Central memory CD8-positive, alpha-beta T cell (primary cell): ENCODE data around the gene DBH.

ENCODE experiments used
- ATAC-seq: fragments of 150-1000 bp; cut with Tn5 transposase; replicated peaks from 2 replicates; pipeline ENCODE4 v1.10.0; 2022; ENCODE audit warnings: mild to moderate bottlenecking, moderate FRiP score, moderate number of reproducible peaks; ENCODE audit not compliant: poor library complexity, severe bottlenecking; ENCODE audit errors: extremely low read depth
- DNase-seq, 2 donors: peaks; one replicate each; pipeline ENCODE4 v3.0.0; 2021; ENCODE audit warnings: low spot score in 2 of 2
- H3K27ac Mint-ChIP-seq: one replicate; pipeline ENCODE4 v1.8.0; 2022; ENCODE audit warnings: low read depth, mild to moderate bottlenecking, moderate library complexity, mixed read lengths
- H3K27me3 Mint-ChIP-seq: one replicate; pipeline ENCODE4 v1.8.0; 2022; ENCODE audit warnings: mixed read lengths
- H3K36me3 Mint-ChIP-seq: one replicate; pipeline ENCODE4 v1.8.0; 2022; ENCODE audit warnings: mild to moderate bottlenecking, moderate library complexity, mixed read lengths; ENCODE audit not compliant: insufficient read depth
- H3K4me1 Mint-ChIP-seq: one replicate; pipeline ENCODE4 v1.8.0; 2022; ENCODE audit warnings: mixed read lengths
- H3K4me3 Mint-ChIP-seq: one replicate; pipeline ENCODE4 v1.8.0; 2022; ENCODE audit warnings: mild to moderate bottlenecking, moderate library complexity, mixed read lengths
- H3K9me3 Mint-ChIP-seq: one replicate; pipeline ENCODE4 v1.8.0; 2022; ENCODE audit warnings: mixed read lengths

The DBH gene

DNA sequence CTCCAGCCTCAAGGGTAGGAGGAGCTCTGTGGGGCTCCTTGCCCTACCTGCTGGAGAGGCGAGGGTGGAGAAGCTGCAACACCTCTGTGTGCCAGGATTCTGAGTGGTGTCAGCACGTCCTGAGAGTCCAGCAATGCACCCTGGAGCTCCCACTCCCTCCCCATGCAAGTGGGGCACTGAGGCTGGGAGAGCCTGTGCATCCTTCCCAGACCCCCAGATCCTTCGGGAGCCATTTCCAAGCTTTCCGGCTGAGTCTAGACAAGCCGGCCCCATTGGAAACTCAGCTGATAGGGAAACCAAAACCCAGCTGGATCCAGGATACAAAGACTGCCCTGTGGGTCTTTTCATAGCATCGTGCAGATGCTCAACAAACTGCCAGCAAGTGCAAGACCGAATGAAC lies 28.8 kb upstream of the DBH start:
- H3K4me1 Mint-ChIP-seq = peaks cover 5% of the 10 kb centered on the region
- H3K9me3 Mint-ChIP-seq = no peaks in the 10 kb centered on the region
- DNase-seq = no peak
- peaks cover 83% of the 10 kb centered on the region for H3K27me3 Mint-ChIP-seq
- no peaks in the 10 kb centered on the region for H3K36me3 Mint-ChIP-seq
- no peak for ATAC-seq
- no peak overlapping the region for H3K4me3 Mint-ChIP-seq
- no peak overlapping the region for H3K27ac Mint-ChIP-seq

GRCh38 chr9:133607976-133608375 lies 28.2 kb upstream of the DBH start:
- Mint-ChIP-seq H3K4me3 (no peak overlapping the region), H3K27me3 (peaks cover 86% of the 10 kb centered on the region)

DNA sequence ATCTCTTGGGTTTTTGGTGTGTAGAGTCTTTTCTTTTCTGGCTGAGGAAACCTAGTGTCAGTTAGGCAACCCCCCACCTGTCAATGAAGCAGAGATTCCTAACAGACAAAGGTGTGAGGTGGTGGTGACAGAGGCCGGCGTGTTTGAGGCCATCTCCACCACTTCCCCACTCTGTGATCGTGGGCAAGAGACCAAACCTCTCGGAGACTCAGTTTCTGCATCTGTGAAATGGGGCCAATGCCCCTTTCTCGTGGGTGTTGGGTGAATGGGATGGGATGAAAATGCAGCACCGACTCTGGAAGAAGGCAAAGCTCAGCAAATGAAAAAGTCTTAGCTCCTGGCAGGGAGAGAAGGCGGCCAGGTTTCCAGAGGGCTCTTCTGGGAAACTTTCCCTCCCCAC lies 27.8 kb upstream of the DBH start:
- Mint-ChIP-seq H3K27me3 (peaks cover 88% of the 10 kb centered on the region), H3K4me3 (no peak overlapping the region), H3K27ac (no peak overlapping the region), H3K4me1 (peaks cover 5% of the 10 kb centered on the region), H3K9me3 (no peaks in the 10 kb centered on the region), H3K36me3 (no peaks in the 10 kb centered on the region)
- DNase-seq (no peak), ATAC-seq (no peak)

More at GRCh38 chr9:133607976-133608375, 28.2 kb upstream of the DBH start:
- H3K27ac Mint-ChIP-seq = no peak overlapping the region
- DNase-seq (no peak), ATAC-seq (no peak)
- no peaks in the 10 kb centered on the region for H3K9me3 Mint-ChIP-seq
- peaks cover 5% of the 10 kb centered on the region for H3K4me1 Mint-ChIP-seq
- no peaks in the 10 kb centered on the region for H3K36me3 Mint-ChIP-seq

DNA sequence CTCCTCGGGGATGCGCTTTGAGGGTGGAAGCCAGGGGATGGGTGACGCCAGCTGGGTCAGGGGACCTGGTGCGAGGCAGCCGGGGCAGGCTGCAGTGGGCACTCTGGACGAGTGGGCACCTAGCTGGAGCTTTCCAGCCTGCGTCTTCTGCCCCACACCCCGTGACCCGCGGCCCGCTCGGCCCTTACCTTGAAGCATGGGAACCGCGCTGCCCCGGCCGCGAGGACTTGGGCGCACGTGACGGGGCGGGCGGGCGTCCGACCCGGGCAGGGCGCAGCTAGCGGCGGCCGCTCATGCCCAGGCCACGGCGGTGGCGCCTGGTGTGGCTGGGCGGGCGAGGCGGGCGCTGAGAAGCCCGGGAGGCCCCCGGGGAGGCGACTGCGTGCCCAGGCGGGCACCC lies 27.3 kb upstream of the DBH start:
- H3K4me1 Mint-ChIP-seq = peaks cover 5% of the 10 kb centered on the region
- no peak overlapping the region for H3K4me3 Mint-ChIP-seq
- H3K27me3 Mint-ChIP-seq = peaks cover 88% of the 10 kb centered on the region
- DNase-seq (no peak), ATAC-seq (no peak)
- H3K36me3 Mint-ChIP-seq = no peaks in the 10 kb centered on the region
- H3K27ac Mint-ChIP-seq = no peak overlapping the region
- H3K9me3 Mint-ChIP-seq = no peaks in the 10 kb centered on the region

DNA sequence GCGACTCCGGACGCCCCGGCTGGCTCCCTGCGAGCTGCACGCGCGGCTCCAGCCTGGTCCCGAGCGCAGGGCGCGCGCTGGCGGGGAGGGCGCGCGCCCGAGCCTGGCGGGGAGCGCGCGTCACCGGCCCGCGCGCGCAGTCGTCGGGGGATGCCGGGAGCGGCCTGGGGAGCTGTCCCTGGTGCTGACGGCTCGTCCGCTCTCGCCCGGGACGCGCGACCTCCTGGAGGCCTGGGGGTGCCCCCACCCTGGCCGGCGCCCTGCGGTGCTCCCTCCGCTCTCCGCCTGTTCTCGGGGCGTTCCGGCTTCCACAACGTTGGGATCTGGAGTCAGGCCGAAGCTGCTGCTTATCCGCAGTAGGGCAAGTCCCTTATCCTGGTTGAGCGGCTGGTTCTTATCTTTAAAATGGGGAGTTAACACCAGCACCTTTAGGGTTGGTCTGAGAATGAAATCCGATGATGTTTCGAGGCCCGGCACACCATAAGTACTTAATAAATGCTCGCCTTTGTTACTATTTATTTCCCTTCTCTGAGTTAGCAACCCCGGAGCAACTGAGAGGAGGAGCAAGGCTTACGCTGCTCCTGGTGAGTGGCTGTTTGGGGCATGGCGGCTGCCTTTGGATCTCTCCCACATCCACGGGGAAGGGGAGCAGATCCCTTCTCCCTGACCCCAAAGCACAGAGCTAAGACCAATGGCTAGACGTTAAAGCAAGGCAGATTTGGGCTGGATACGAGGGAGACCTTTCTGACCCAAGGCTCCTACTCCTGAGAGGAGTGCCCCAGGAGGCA lies 26.7 kb upstream of the DBH start, which contains the start of gene FAM163B:
Gene FAM163B (minus strand): TSS at position 79 of the 788 bp plus-strand sequence. CDS start 29,166 bp downstream, outside the sequence.
- Mint-ChIP-seq H3K36me3 (no peaks in the 10 kb centered on the region), H3K27ac (no peak within 1 kb of the TSS), H3K4me3 (no peak within 1 kb of the TSS), H3K9me3 (no peaks in the 10 kb centered on the region), H3K4me1 (peaks cover 5% of the 10 kb centered on the region), H3K27me3 (peaks cover 87% of the 10 kb centered on the region)
- no peak for DNase-seq
- ATAC-seq = no peak

- H3K36me3 Mint-ChIP-seq = no peaks in the 10 kb centered on the region
- H3K9me3 Mint-ChIP-seq = no peaks in the 10 kb centered on the region
- no peak for ATAC-seq
- H3K27me3 Mint-ChIP-seq = peaks cover 85% of the 10 kb centered on the region
- no peak overlapping the region for H3K27ac Mint-ChIP-seq
- H3K4me1 Mint-ChIP-seq = no peaks in the 10 kb centered on the region
- DNase-seq = no peak
- H3K4me3 Mint-ChIP-seq = no peak overlapping the region
Measured at GRCh38 chr9:133610845-133611244, 25.3 kb upstream of the DBH start.

DNA sequence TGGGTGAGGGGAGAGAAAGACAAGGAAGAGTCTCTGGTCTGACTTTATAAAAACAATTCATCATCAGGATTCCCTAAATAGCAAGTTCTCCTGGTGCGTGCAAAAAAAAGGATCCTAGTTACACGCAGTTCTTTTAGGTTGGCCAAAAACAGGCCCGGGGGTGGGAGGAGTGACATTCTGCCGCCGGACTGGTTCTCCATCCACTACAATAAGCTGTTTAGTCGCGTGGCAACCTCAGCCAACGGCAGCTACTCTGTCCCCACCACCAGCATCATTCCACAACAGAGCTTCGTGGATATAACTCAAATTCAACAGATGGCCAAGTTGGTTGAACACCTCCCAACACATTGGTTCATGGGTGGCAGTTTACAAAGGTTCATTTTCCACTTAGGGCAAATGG lies 24.1 kb upstream of the DBH start:
- no peak for DNase-seq
- Mint-ChIP-seq H3K4me1 (no peaks in the 10 kb centered on the region), H3K9me3 (no peaks in the 10 kb centered on the region), H3K4me3 (no peak overlapping the region), H3K27me3 (peaks cover 80% of the 10 kb centered on the region), H3K36me3 (no peaks in the 10 kb centered on the region), H3K27ac (no peak overlapping the region)
- ATAC-seq = no peak

DNA sequence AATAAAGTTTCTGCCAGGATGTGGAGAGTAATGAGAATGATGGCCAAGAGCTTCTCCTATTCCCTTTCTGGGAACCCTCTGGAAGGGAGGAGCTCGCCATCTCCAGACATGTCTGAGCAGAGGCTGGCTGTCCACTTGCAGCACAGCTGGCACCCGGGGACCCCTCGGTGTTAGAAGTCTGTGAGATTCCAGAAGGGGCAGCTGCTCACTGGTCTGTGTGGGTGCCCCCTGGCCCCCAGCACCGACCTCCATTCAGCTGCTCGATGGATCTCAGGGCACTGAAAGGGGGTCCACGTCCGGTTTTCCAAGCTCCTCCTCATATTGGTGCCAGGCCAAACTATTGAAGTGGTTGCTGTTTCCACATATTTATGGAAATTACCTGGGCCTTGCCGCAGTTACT lies 23.3 kb upstream of the DBH start:
- no peaks in the 10 kb centered on the region for H3K4me1 Mint-ChIP-seq
- no peaks in the 10 kb centered on the region for H3K9me3 Mint-ChIP-seq
- ATAC-seq = no peak
- no peak overlapping the region for H3K27ac Mint-ChIP-seq
- H3K36me3 Mint-ChIP-seq = no peaks in the 10 kb centered on the region
- peaks cover 72% of the 10 kb centered on the region for H3K27me3 Mint-ChIP-seq
- DNase-seq = no peak
- no peak overlapping the region for H3K4me3 Mint-ChIP-seq

- H3K4me1 Mint-ChIP-seq = peaks cover 4% of the 10 kb centered on the region
- H3K27ac Mint-ChIP-seq = no peak overlapping the region
Measured at GRCh38 chr9:133613432-133613831, 22.7 kb upstream of the DBH start.

DNA sequence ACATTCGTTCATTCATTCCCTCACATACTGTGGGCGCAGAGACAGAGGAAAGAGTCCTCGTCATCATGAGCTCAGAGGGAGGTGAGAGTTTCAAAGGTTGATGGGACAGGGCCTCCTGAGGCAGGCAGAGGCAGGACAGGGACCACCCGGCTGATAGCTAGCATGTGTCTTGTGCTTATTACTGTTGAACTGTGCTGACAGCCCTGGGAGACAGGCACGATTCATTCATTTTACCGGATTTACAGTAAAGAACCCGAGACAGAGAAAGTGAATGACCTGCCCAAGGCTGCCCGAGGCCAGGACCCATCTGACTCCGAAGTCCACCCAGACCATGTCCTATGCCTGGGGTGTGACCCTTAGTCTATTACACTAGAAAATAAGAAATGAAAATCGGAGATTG lies 22.1 kb upstream of the DBH start:
- Mint-ChIP-seq H3K27ac (no peak overlapping the region), H3K27me3 (peaks cover 63% of the 10 kb centered on the region), H3K4me3 (no peak overlapping the region), H3K36me3 (no peaks in the 10 kb centered on the region), H3K4me1 (peaks cover 10% of the 10 kb centered on the region), H3K9me3 (no peaks in the 10 kb centered on the region)
- DNase-seq = no peak
- no peak for ATAC-seq

More at GRCh38 chr9:133613432-133613831, 22.7 kb upstream of the DBH start:
- H3K36me3 Mint-ChIP-seq = no peaks in the 10 kb centered on the region
- no peak for ATAC-seq
- DNase-seq = no peak
- H3K27me3 Mint-ChIP-seq = peaks cover 66% of the 10 kb centered on the region
- H3K9me3 Mint-ChIP-seq = no peaks in the 10 kb centered on the region
- H3K4me3 Mint-ChIP-seq = no peak overlapping the region

DNA sequence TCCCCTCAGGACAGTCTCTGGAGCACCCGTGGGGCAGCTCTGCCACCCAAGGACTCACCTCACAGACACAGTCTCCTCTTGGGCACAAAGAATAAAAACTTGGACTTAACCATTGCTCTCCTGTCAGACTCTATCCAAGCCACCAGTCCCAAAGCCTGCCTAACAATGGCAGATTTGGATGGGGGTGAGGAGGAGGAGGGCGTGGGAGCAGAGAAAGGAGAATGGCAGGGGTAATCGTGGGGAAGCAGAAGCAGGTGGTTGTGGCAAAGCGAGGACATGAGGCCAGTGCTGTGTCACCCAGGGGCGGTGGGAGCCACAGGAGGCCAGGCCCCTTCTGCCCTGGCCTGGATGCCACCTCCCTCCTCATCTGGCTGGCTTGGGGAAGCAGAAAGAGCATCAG lies 21.5 kb upstream of the DBH start:
- ATAC-seq (no peak), DNase-seq (no peak)
- no peaks in the 10 kb centered on the region for H3K36me3 Mint-ChIP-seq
- peaks cover 61% of the 10 kb centered on the region for H3K27me3 Mint-ChIP-seq
- H3K4me1 Mint-ChIP-seq = peaks cover 16% of the 10 kb centered on the region
- no peak overlapping the region for H3K4me3 Mint-ChIP-seq
- no peak overlapping the region for H3K27ac Mint-ChIP-seq
- no peaks in the 10 kb centered on the region for H3K9me3 Mint-ChIP-seq

- peaks cover 4% of the 10 kb centered on the region for H3K36me3 Mint-ChIP-seq
- H3K27me3 Mint-ChIP-seq = peaks cover 55% of the 10 kb centered on the region
- no peak overlapping the region for H3K4me3 Mint-ChIP-seq
- H3K4me1 Mint-ChIP-seq = peaks cover 21% of the 10 kb centered on the region
- no peaks in the 10 kb centered on the region for H3K9me3 Mint-ChIP-seq
- DNase-seq (no peak), ATAC-seq (no peak)
- no peak overlapping the region for H3K27ac Mint-ChIP-seq
Measured at GRCh38 chr9:133615186-133615585, 21.0 kb upstream of the DBH start.

- ATAC-seq = no peak
- H3K27me3 Mint-ChIP-seq = peaks cover 50% of the 10 kb centered on the region
Measured at GRCh38 chr9:133615606-133616188, 20.5 kb upstream of the DBH start.

More at GRCh38 chr9:133615606-133616188, 20.5 kb upstream of the DBH start:
- no peak for DNase-seq
- H3K4me1 Mint-ChIP-seq = peaks cover 26% of the 10 kb centered on the region
- H3K9me3 Mint-ChIP-seq = no peaks in the 10 kb centered on the region
- H3K4me3 Mint-ChIP-seq = no peak overlapping the region
- peaks cover 4% of the 10 kb centered on the region for H3K36me3 Mint-ChIP-seq
- H3K27ac Mint-ChIP-seq = no peak overlapping the region
